GM10847 (cell line): ENCODE measurements around the gene CCDC27.
A peak's percentile ranks its signal among the peaks of the same experiment; 100 is the strongest.

ENCODE experiments used
- POLR2A ChIP-seq: IDR thresholded peaks from 2 replicates; pipeline ENCODE4 v1.6.1; 2011; ENCODE audit not compliant: insufficient read length; ENCODE audit errors: extremely low read depth

CCDC27 gene

DNA sequence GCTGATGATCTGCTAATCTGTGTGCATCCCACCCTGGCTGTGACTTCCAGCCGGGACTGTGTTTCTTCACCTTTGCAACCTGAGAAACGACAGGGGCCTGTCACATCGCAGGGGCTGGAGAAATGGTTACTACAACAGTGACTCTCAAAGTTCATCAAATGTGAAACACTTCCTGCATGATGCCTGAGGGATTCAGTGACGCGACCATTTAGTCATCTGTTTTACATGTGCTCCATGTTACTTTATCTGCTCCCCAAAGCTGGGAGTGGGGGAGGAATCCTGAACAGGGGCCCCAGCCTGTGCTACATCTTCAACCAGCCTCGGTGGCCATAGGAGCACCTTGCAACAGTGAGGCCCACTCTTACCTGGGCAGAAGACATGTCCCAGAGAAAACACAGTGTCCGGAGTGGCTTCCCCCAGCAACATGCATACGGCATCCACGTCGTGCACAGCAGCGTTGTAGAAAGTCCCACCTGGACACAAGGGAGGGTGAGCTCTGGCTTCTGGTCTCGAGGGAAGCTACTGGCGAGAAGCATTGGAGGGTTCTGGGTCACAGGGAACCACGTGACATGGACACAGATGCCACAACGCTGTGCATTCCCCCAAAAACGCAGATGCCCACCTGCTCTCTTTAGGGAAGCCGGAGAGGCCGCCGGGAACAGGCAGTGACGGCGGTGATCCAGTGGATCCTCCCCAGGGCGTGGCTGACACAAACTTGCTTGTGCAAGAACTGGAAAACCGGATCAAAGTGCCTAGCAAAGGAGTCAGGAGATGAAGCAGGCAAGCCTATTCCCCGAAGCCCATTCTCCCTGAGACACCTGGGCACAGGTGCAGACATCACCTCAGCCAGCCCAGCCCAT, 9.6 kb upstream of the CCDC27 start:
- no peak for TF ChIP-seq POLR2A

DNA sequence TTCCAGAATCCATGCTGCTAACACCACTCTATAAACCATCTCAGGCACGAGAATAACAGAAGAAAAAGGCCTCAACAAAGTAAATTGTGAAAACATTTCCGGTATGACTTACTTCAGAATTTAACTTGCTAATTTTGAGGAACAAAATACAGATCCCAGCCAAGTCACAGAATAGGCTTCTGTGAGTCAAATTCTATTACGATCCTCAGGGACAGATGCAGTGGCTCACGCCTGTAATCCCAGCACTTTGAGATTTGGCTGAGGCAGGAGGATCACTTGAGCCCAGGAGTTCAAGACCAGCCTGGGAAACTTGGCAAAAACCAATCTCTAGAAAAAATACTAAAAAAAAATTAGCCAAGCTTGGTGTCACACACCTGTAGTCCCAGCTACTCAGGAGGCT, 8.8 kb upstream of the CCDC27 start:
- no peak for TF ChIP-seq POLR2A

GRCh38 chr1:3743826-3744225, 8.4 kb upstream of the CCDC27 start:
- no peak for TF ChIP-seq POLR2A

GRCh38 chr1:3744646-3745045, 7.6 kb upstream of the CCDC27 start:
- TF ChIP-seq POLR2A = no peak

DNA sequence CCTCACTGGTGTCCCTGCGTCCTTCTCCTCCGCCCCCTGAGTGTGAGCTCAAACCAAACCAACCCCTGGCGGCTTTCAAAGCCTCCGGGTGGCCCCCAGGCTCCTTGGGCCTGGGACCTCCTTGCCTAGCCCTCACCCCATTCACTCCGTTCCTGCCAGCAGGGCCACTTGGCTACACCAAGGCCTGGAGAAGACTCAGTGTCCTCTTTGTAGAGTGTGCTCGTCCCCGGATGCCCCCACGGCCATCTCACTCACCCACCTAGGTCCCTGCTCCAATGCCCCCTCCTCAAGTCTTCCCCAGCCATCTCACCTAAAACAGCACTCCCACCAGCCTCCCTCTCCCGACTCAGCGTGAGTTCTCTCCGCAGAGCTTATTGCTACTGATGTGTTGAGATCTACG, 7.2 kb upstream of the CCDC27 start:
- TF ChIP-seq POLR2A = no peak

- TF ChIP-seq POLR2A = no peak
Observed at GRCh38 chr1:3745590-3746381, 6.5 kb upstream of the CCDC27 start.

- TF ChIP-seq POLR2A = no peak
Observed at GRCh38 chr1:3746389-3746829, 5.8 kb upstream of the CCDC27 start.

DNA sequence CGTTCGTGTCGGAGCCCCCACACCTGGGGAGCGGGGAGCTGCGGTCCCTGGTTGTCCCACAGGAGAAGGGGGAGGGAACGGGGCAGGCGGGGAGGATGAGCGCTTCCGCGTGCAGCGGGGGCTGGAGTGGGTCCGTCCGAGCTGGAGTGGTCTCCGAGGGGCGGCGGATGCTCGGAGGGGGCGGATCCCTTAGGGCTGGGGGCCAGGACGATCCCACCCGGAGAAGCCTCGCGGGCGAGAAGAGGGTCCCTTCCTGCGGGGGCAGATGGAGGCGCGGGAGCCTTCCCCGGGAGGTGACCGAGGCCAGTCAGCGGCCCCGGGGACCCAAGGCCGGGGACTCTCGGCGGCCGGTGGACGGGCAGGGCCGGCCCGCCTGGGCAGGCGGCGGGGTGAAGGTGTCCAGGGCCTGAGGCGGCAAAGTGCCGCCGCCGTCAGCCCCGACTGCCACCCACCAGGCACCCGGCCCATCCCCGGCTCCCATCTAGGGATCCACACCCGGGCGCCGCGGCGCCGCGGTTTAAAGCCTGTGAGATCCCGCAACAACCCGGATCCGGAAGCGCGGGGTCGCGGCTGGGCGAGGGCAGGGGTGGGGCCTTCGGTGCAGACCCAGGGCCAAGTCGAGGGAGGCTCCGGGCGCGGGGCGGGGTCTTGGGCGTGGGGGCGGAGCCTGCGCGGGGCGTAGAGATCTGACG, 5.3 kb upstream of the CCDC27 start:
- TF ChIP-seq POLR2A = peak; percentile 43

GRCh38 chr1:3747522-3747848, 4.8 kb upstream of the CCDC27 start:
- no peak for TF ChIP-seq POLR2A

DNA sequence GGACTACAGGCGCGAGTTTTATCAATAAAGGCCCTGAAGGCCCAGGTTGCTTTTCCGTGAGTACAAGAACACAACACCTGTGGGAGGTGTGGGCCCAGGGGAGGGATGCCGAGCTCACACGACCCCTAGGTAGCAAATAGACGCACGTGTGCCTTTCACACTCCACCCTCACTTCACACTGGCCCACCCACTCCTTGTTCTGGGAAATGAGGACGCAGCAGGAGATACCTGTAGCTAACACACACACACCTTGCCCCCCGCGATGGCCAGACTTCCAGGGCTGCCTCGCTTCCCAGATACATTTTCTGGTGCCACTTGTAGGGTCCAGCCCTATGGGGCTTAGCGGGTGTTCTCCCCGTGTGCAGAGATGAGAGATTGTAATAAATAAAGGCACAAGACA, 4.3 kb upstream of the CCDC27 start:
- TF ChIP-seq POLR2A = no peak

DNA sequence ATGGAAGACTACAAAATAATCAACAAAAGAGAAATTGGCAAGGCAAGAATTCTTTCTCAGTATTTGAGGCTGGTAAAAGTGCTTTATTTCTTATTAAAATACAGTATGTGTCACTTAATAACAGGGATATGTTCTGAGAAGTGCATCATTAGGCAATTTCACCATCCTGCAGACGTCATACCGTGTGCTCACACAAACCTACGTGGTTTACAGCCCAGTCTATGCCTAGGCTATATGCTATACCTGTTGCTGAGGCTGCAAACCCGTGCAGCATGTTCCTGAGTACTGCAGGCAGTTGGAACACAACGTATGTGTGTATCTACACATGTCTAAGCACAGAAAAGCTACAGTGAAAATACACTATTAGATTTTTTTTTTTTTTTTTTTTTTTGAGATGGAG, 2.7 kb upstream of the CCDC27 start:
- no peak for TF ChIP-seq POLR2A

- TF ChIP-seq POLR2A = no peak
Observed at GRCh38 chr1:3750741-3751140, 1.5 kb upstream of the CCDC27 start.

DNA sequence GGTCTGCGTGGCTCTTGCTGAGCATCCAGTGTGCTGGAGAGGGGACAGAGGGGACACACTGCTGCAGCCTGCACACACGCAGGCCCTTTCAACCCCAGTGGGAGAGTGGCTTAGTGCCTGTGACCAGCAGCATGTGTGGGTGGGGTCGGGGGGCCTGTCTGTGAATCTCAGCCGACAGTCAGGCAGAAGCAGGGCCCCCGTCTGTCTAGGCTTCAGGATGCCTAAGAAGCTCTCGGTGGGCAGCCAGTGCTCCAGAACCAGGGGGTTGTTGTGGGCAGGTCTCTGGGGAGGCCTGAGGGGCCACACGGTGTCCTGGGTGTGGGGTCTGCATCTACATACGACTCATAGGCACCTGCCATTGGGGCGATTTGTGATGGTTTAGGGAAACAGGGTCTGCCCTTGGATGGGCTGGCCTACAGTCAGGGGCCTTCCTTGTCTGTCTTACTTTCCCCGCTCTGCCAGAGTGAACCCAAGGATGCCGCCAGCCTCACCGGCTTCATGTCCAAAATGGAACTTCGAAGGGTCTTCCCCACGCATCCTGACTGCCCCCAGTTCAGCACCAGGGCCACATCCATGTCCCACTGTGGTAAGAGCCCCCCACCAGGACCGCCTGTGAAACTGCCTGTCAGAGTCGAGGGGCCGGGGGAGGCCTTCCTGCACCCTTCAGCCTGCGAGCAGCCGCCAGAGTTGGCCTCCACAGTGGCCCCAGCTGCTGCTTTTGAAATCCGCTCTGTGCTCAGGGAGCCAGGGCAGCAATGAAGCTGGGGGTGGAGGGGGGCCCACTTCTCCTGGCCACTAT, 1.6 kb downstream of the CCDC27 start:
- no peak for TF ChIP-seq POLR2A

DNA sequence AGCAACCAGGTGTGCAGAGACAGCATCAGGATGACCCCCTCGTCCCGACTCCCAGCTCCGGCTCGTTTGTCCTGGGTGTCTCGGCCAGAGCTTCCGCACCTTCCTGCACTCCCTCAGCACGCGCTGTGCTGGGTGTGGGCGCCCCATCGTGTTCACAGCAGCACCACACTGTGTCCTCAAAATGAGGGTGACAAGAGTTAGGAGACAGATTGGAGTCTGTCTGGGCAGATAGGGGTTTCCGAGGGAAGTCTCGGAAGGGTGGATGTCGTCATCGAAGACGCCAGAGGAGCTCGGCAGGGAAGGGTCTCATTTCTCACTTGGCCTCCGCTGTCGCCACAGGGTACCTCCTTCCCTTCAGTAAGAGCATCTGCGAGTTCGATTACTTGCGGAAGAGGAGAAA, 4.1 kb downstream of the CCDC27 start:
- no peak for TF ChIP-seq POLR2A

DNA sequence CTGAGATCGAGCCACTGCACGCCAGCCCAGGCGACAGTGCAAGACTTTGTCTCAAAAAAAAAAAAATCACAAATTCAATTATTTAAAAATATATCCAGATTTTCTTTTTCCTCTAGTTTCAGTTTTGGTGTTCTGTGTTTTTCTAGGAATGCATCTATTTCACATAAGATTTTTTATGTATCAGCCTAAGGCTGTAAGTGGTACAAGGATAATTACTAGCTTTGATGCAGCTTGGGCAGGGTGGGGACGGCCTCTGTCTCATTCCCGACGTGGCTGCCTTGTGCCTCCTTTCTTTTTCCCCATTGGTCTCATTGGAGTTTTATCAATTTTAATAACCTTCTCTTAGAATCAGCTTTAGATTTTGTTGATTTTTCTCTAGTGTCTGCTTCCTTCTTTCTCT, 6.9 kb downstream of the CCDC27 start:
- no peak for TF ChIP-seq POLR2A
